ENCODE data around the gene NKAIN1.

DNA sequence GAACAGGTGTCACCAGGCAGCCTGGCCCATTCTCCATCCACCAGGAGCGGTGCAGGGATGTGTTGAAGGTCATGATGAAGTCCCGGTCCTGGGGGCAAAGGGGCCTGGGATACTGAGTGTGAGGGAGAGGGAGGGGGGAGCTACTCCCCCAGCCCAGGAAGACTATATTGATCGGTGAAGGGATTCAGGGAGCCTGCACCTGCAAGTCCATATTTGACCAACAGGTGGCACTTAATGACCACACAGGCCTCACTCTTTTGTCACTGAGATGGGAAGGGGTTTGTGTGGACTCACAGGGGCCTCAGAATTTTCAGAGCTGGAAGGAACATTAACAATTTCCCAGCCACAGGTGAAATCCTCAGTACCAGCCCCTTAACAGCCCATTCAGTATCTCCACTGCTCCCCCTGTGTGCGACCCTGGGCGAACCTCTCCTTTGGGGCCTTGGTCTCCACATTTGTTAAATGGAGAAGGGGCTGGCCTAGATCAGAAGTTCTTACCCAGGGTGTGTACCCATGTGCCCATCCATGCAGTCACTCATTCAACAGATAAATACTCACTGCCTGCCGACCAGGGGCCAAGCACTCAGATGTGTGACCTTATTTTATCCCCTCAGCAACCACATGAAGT, 55.6 kb downstream of the NKAIN1 start:
- TF ChIP-seq SP1 (IDR thresholded peaks at IDR 0.05) (no peak), SUZ12 (IDR thresholded peaks at IDR 0.05) (no peak), BHLHE40 (IDR thresholded peaks at IDR 0.05; ENCODE audit: borderline replicate concordance) (no peak), ELF4 (IDR thresholded peaks at IDR 0.05) (no peak), ARNT (IDR thresholded peaks at IDR 0.05) (no peak), FOXK2 (IDR thresholded peaks at IDR 0.05) (no peak), HDGF (IDR thresholded peaks at IDR 0.05; ENCODE audit: borderline replicate concordance) (no peak), FOXA1 (IDR thresholded peaks at IDR 0.05) (no peak), LEF1 (IDR thresholded peaks at IDR 0.05; ENCODE audit: borderline replicate concordance) (no peak)

Data from HEK293T (cell line).